ENCODE data around the gene ALG3. TPM values are rescaled to one million over a fixed set of nuclear protein-coding genes. Genes with fewer than 3 reads are reported as not detected.

ALG3 gene
- total and polyA plus RNA-seq, 2 of the 4 experiments (the other 2 are of a cell fraction) = 19.5 to 52.6 TPM

GRCh38 chr3:184209146-184209923 lies 39.4 kb downstream of the ALG3 start:
- ChIA-PET CTCF (no interaction called here), POLR2A (ENCODE audit: unreplicated experiment) (no interaction called here)
- H2BK5ac ChIP-seq (ENCODE audit: low read depth, low read length, poor library complexity, severe bottlenecking) = no peak overlapping the region
- no peak overlapping the region for H3K23ac ChIP-seq (ENCODE audit: low read depth, low read length)
- H2BK20ac ChIP-seq (ENCODE audit: low read depth, low read length) = no peak overlapping the region
- H4K20me1 ChIP-seq (ENCODE audit: insufficient read depth, low read length) = no peaks in the 10 kb centered on the region
- peaks cover 20% of the 10 kb centered on the region for H3K27me3 ChIP-seq (ENCODE audit: control insufficient read depth, insufficient read depth, low read length)
- no peak overlapping the region for H3K14ac ChIP-seq (replicated peaks; ENCODE audit: low read depth, low read length)
- no peak overlapping the region for H3K9ac ChIP-seq (ENCODE audit: low read depth, low read length)
- DNase-seq (no peak), ATAC-seq (ENCODE audit: low read depth) (no peak)
- H2AK9ac ChIP-seq (replicated peaks; ENCODE audit: low read depth, low read length, poor library complexity) = no peak overlapping the region
- H2AFZ ChIP-seq (replicated peaks; ENCODE audit: low read length, poor library complexity) = no peak overlapping the region
- no peak overlapping the region for H3K4me2 ChIP-seq (ENCODE audit: low read depth, low read length)
- H2BK15ac ChIP-seq (ENCODE audit: low read depth, low read length) = no peak overlapping the region
- BruUV-seq (replicated peaks) = no TSS peak
- 75% methylated on average over 2 of the region's 11 CpGs; no CpG with 5 or more reads in 1 of the 2 experiments for WGBS, 2 experiments (ENCODE audit: extremely low coverage in 2 of 2, insufficient read length in 1 of 2)
- in situ Hi-C loops (cut with MboI; ENCODE audit: low sequenced_read_pairs) = no loop called here
- no peak overlapping the region for H2BK120ac ChIP-seq (ENCODE audit: low read depth, low read length)
- no peak overlapping the region for H3K56ac ChIP-seq (ENCODE audit: extremely low read depth, insufficient read depth, low read length)
- H3K79me1 ChIP-seq (ENCODE audit: low read depth in 1 of 2, low read length in 2 of 2) = no peaks in the 10 kb centered on the region
- dilution Hi-C loops (cut with HindIII; ENCODE audit: low sequenced_read_pairs, unreplicated experiment) = no loop called here
- H3K9me1 ChIP-seq (ENCODE audit: insufficient read depth, low read length) = no peaks in the 10 kb centered on the region
- H3K36me3 ChIP-seq (ENCODE audit: control insufficient read depth, insufficient read depth, low read length) = no peaks in the 10 kb centered on the region
- H3K4me1 ChIP-seq (ENCODE audit: control insufficient read depth, insufficient read depth, low read length) = no peaks in the 10 kb centered on the region
- no peaks in the 10 kb centered on the region for H3K9me3 ChIP-seq (ENCODE audit: control insufficient read depth, insufficient read depth, low read length)
- H4K8ac ChIP-seq (ENCODE audit: low read depth in 2 of 2, low read length in 2 of 2) = no peak overlapping the region
- H3K4ac ChIP-seq (ENCODE audit: low read depth, low read length) = no peak overlapping the region
- H4K5ac ChIP-seq (ENCODE audit: low read depth, low read length) = no peak overlapping the region
- no peak overlapping the region for H3K18ac ChIP-seq (ENCODE audit: low read depth, low read length)
- no peak overlapping the region for H4K91ac ChIP-seq (ENCODE audit: insufficient read depth, low read depth, low read length)
- TF ChIP-seq MXI1 (IDR thresholded peaks at IDR 0.05; ENCODE audit: borderline replicate concordance, low read depth, low read length) (no peak), CTCF (conservative IDR thresholded peaks at IDR 0.05; ENCODE audit: low read depth, low read length) (no peak), POLR2A (IDR thresholded peaks at IDR 0.05; ENCODE audit: low read depth, low read length) (no peak), ELK1 (IDR thresholded peaks at IDR 0.05; ENCODE audit: borderline replicate concordance, low read depth, low read length) (no peak), USF2 (IDR thresholded peaks at IDR 0.05; ENCODE audit: low read depth, low read length) (no peak), CHD1 (IDR thresholded peaks at IDR 0.05; ENCODE audit: low read depth, low read length) (no peak), BHLHE40 (IDR thresholded peaks at IDR 0.05; ENCODE audit: low read depth, low read length) (no peak), RCOR1 (IDR thresholded peaks at IDR 0.05; ENCODE audit: insufficient replicate concordance, low read length) (no peak), CEBPB (IDR thresholded peaks at IDR 0.05; ENCODE audit: low read depth, low read length) (no peak), MAZ (IDR thresholded peaks at IDR 0.05; ENCODE audit: borderline replicate concordance, low read depth, low read length) (no peak), NFE2L2 (IDR thresholded peaks at IDR 0.05; ENCODE audit: low read depth, low read length) (no peak), RFX5 (IDR thresholded peaks at IDR 0.05; ENCODE audit: low read depth, low read length) (no peak), FOS (IDR thresholded peaks at IDR 0.05; ENCODE audit: low read depth, low read length) (no peak), SMC3 (IDR thresholded peaks at IDR 0.05; ENCODE audit: low read depth, low read length) (no peak), RAD21 (IDR thresholded peaks at IDR 0.05; ENCODE audit: low read length) (no peak)
- no peak overlapping the region for H3K4me3 ChIP-seq (ENCODE audit: insufficient read depth, low read depth, low read length)
- H2AK5ac ChIP-seq (ENCODE audit: low read depth, low read length) = no peak overlapping the region
- H3K27ac ChIP-seq (ENCODE audit: insufficient read depth, low read length) = no peak overlapping the region
- intact Hi-C loops (cut with micrococcal nuclease) = no loop called here
